Suprapubic skin (tissue), 2 donors: ENCODE data around the gene NCBP1.

Experiments
- EP300 ChIP-seq: sonication (generic); formaldehyde crosslinking; IDR thresholded peaks from one replicate; pipeline ENCODE4 v1.6.1; 2017; ENCODE audit warnings: antibody characterized with exemption
- POLR2A ChIP-seq, 2 donors: fragments of 450-650 bp; IDR thresholded peaks; one replicate each; pipeline ENCODE4 v1.6.1; 2017; ENCODE audit warnings: antibody characterized with exemption in 2 of 2, mild to moderate bottlenecking in 2 of 2, moderate library complexity in 2 of 2

DNA sequence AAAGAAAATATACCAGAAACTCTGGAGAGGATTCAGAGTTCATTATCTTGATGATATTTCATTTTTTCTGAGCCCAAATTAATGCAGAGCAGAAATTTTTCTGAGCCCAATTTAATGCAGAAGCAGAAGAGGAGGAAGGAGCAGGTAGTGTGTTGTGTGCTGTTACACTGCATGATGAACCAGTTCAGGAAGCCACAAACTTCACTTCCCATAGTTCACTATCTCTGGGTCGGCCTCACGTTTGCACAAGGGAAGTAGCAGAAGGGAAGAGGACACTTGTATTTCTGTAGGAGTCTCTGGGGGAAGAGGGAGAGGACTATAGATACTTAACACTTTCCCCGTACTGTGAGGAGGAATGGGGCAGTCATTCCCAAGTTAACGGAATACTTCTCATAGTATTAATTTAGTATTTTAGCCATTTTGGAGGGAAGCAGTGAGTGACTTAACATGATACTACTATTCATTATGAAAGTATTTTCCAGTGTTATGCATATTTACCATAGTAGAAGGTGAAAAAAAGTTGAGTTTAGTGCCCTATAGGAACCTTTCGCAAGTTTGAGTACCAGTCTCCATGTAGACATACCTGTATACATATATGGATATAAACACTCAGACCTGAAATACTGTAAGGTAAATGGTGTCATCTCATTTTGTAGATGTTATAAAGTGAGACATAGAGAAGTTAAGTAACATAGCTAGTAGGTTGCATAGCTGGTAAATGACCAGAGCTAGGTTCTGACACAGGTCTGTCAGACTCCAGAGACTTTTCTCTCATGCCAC, 33.5 kb downstream of the NCBP1 start:
- TF ChIP-seq POLR2A (IDR thresholded peaks at IDR 0.05) (no peak), EP300 (no peak)
